ENCODE measurements around the gene UBE2G2.
"Not testable (repeated sequence)": the region's sequence is repeated elsewhere in the genome, so short reads cannot be mapped to it uniquely, and the experiment has no call there.

UBE2G2 gene

GRCh38 chr21:44835647-44835973, 34.0 kb upstream of the UBE2G2 start:
- no peak for DNase-seq

GRCh38 chr21:44834951-44835646, 33.5 kb upstream of the UBE2G2 start:
- DNase-seq = no peak

GRCh38 chr21:44834231-44834950, 32.8 kb upstream of the UBE2G2 start:
- no peak for DNase-seq

- DNase-seq = no peak
Observed at GRCh38 chr21:44833663-44834062, 32.0 kb upstream of the UBE2G2 start.

GRCh38 chr21:44832516-44833255, 31.1 kb upstream of the UBE2G2 start:
- not testable (repeated sequence) for DNase-seq

- no peak for DNase-seq
Observed at GRCh38 chr21:44831227-44831860, 29.7 kb upstream of the UBE2G2 start.

GRCh38 chr21:44829507-44830092, 28.0 kb upstream of the UBE2G2 start:
- no peak for DNase-seq

- no peak for DNase-seq
Observed at GRCh38 chr21:44828362-44829056, 26.9 kb upstream of the UBE2G2 start.

- DNase-seq = no peak
Observed at GRCh38 chr21:44823179-44823660, 21.6 kb upstream of the UBE2G2 start.

GRCh38 chr21:44822484-44823178, 21.0 kb upstream of the UBE2G2 start:
- no peak for DNase-seq

GRCh38 chr21:44820851-44821250, 19.2 kb upstream of the UBE2G2 start:
- no peak for DNase-seq

GRCh38 chr21:44819283-44820243, 17.9 kb upstream of the UBE2G2 start:
- no peak for DNase-seq

- no peak for DNase-seq
Observed at GRCh38 chr21:44818640-44819011, 17.0 kb upstream of the UBE2G2 start.

- DNase-seq = no peak
Observed at GRCh38 chr21:44817914-44818639, 16.5 kb upstream of the UBE2G2 start, which contains the start of gene SUMO3. Gene SUMO3, minus strand, starts transcription at chr21:44818062. Its CDS starts 94 bp downstream, at chr21:44817968.

- DNase-seq = no peak
Observed at GRCh38 chr21:44817506-44817880, 15.9 kb upstream of the UBE2G2 start.

GRCh38 chr21:44816761-44817505, 15.3 kb upstream of the UBE2G2 start:
- DNase-seq = no peak

GRCh38 chr21:44815852-44816628, 14.4 kb upstream of the UBE2G2 start:
- DNase-seq = no peak

- DNase-seq = no peak
Observed at GRCh38 chr21:44815225-44815624, 13.6 kb upstream of the UBE2G2 start.
